DND-41 (cell line): ENCODE results near the gene VCPKMT.

ENCODE experiments used
- ATAC-seq: fragments of 200-7000 bp; cut with Tn5 transposase; 3 replicates; pipeline ENCODE4 v1.9.1; 2021; ENCODE audit warnings: low read depth; ENCODE audit not compliant: insufficient read depth
- DNase-seq: peaks from one replicate; pipeline ENCODE4 v3.0.0-alpha.2; 2020
- H2AFZ ChIP-seq: 2 replicates; pipeline ENCODE4 v1.6.0; 2012; ENCODE audit warnings: low read depth, low read length
- H3K27ac ChIP-seq: 2 replicates; pipeline ENCODE4 v1.5.1; 2012; ENCODE audit warnings: low read length, inconsistent platforms
- H3K27me3 ChIP-seq: fragments of 200-600 bp; sonication (generic); 2 replicates; pipeline ENCODE4 v1.6.0; 2012; ENCODE audit warnings: low read length, mild to moderate bottlenecking, inconsistent platforms; ENCODE audit not compliant: insufficient read depth, poor library complexity
- H3K36me3 ChIP-seq: 2 replicates; pipeline ENCODE4 v1.5.1; 2012; ENCODE audit warnings: low read length, inconsistent platforms; ENCODE audit not compliant: insufficient read depth
- H3K4me1 ChIP-seq: 2 replicates; pipeline ENCODE4 v1.5.1; 2012; ENCODE audit warnings: mild to moderate bottlenecking, low read length; ENCODE audit not compliant: insufficient read depth
- H3K4me2 ChIP-seq: 2 replicates; pipeline ENCODE4 v1.6.0; 2012; ENCODE audit warnings: mild to moderate bottlenecking, moderate library complexity, low read length, inconsistent platforms; ENCODE audit not compliant: insufficient read depth
- H3K4me3 ChIP-seq, 2 experiments: fragments of 200-600 bp in 1 of 2; shearing (Covaris generic) in 1 of 2; 2 replicates each; pipeline ENCODE4 v1.5.1; 2012 to 2016; ENCODE audit warnings: inconsistent platforms in 2 of 2, low read length in 2 of 2, mild to moderate bottlenecking in 2 of 2, low read depth in 1 of 2, moderate library complexity in 1 of 2
- H3K79me2 ChIP-seq: 2 replicates; pipeline ENCODE4 v1.6.0; 2012; ENCODE audit warnings: low read length, inconsistent platforms; ENCODE audit not compliant: insufficient read depth
- H3K9ac ChIP-seq: 2 replicates; pipeline ENCODE4 v1.6.0; 2012; ENCODE audit warnings: low read depth, mild to moderate bottlenecking, inconsistent platforms, low read length, moderate library complexity
- H3K9me3 ChIP-seq: 2 replicates; pipeline ENCODE4 v1.5.1; 2012; ENCODE audit warnings: low read length, moderate library complexity, mild to moderate bottlenecking, inconsistent platforms; ENCODE audit not compliant: insufficient read depth, severe bottlenecking
- H4K20me1 ChIP-seq: 2 replicates; pipeline ENCODE4 v1.6.0; 2012; ENCODE audit warnings: low read length; ENCODE audit not compliant: insufficient read depth
- EZH2 ChIP-seq: IDR thresholded peaks from 3 replicates; pipeline ENCODE4 v1.6.1; 2012; ENCODE audit warnings: borderline replicate concordance, low read depth, mild to moderate bottlenecking, moderate library complexity, low read length, inconsistent platforms; ENCODE audit not compliant: severe bottlenecking
- TF ChIP-seq, protein P1 (sequence below): IDR thresholded peaks from 2 replicates; pipeline ENCODE4 v1.5.1; 2012; ENCODE audit warnings: borderline replicate concordance, low read length, moderate library complexity, mild to moderate bottlenecking; ENCODE audit not compliant: poor library complexity, severe bottlenecking; ENCODE audit errors: extremely low read depth

The VCPKMT gene

DNA sequence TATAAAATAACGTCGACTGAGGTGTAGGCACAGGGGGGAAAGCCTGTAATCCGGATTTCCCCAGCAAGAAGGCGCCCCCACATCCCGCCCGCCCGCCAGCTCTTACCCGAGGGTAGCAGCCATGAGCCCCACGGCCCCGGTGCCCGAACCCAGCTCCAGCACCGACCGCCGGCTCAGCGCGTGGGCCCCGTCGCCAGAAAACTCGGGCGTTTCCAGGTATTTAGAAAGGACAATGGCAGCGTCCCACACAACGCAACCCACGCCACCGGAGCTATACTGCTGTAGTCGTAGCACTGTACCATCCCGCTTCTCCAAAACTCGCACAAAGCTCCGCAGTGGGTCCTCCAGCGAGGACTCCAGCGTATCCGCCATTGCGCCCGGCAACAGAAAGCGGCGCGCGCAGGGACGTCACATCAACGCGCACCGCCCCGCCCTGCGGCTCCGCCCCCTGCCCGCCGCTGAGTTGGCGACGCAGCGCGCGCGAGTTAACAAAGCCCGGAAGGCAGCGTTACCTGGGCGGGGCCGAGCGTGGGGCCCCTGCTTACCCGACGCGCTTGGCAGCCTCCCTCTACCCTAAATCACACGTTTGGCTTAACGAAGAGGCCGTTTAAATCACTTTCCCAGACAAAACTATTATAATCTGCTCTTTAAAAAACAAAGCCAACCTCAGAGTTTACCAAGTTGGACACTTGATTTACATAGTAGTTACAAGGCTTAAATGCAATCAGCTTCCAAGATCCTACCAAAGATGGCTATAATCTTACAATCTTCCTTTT is at the start of gene VCPKMT:
Gene VCPKMT, minus strand, starts transcription at position 392 of the 776 bp plus-strand sequence. Its CDS starts 20 bp downstream, at position 372.
- Histone ChIP-seq H4K20me1 (0 out of 2 replicates have a peak, but pooled peaks cover 5% of the 10 kb centered on the region), H3K27me3 (no peaks in the 10 kb centered on the region), H3K4me3 (peak within 1 kb of the TSS; percentile 94 to 99), H3K4me1 (peaks cover 26% of the 10 kb centered on the region), H3K79me2 (peaks cover 34% of the 10 kb centered on the region), H3K9ac (peak within 1 kb of the TSS; percentile 78), H3K27ac (peak within 1 kb of the TSS; percentile 92), H2AFZ (peak within 1 kb of the TSS; percentile 97), H3K4me2 (peak within 1 kb of the TSS; percentile 90), H3K36me3 (peaks cover 38% of the 10 kb centered on the region), H3K9me3 (no peaks in the 10 kb centered on the region)
- ATAC-seq (peak; percentile 98), DNase-seq (peak; percentile 96)
- TF ChIP-seq, protein P1, sequence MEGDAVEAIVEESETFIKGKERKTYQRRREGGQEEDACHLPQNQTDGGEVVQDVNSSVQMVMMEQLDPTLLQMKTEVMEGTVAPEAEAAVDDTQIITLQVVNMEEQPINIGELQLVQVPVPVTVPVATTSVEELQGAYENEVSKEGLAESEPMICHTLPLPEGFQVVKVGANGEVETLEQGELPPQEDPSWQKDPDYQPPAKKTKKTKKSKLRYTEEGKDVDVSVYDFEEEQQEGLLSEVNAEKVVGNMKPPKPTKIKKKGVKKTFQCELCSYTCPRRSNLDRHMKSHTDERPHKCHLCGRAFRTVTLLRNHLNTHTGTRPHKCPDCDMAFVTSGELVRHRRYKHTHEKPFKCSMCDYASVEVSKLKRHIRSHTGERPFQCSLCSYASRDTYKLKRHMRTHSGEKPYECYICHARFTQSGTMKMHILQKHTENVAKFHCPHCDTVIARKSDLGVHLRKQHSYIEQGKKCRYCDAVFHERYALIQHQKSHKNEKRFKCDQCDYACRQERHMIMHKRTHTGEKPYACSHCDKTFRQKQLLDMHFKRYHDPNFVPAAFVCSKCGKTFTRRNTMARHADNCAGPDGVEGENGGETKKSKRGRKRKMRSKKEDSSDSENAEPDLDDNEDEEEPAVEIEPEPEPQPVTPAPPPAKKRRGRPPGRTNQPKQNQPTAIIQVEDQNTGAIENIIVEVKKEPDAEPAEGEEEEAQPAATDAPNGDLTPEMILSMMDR: no peak
- no peak for TF ChIP-seq EZH2

DNA sequence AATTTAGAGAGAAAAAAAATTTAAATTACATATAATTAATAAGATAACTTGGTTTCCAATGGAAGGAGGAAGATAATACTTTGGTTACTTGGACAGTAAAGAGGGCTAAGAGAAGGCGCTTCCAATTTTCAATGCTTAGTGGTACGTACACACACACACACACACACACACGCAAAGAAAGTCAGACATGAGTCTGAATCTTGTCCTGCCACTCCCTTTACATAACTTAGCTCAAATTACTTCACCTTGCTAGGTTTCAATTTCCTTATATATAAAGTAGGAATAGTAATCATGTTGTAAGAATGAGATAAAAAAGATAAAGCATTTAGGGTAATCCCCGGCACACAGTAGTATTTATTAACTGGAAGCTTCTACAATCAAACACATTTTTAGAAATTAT is 39.7 kb upstream of the VCPKMT start:
- no peak for ATAC-seq
- peaks cover 43% of the 10 kb centered on the region for H3K36me3 ChIP-seq

DNA sequence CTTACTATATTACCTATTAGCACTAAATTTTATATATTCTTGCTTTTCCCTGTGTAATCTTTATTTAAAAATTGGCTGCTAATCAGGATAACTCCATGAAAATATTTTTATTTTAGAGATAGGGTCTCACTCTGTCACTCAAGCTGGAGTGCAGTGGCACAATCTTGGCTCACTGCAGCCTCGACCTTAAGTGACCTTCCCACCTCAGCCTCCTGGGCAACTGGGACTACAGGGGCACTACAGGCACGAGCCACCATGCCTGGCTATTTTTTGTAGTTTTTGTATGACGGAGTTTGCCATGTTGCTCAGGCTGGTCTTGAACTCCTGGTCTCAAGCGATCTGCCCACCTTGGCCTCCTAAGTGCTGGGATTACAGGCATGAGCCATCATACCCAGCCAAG is 32.4 kb upstream of the VCPKMT start:
- H3K27ac ChIP-seq: no peak overlapping the region
- no peak overlapping the region for H2AFZ ChIP-seq
- H4K20me1 ChIP-seq: no peaks in the 10 kb centered on the region
- ATAC-seq: no peak
- H3K79me2 ChIP-seq: no peaks in the 10 kb centered on the region
- no peaks in the 10 kb centered on the region for H3K4me1 ChIP-seq
- no peaks in the 10 kb centered on the region for H3K27me3 ChIP-seq
- TF ChIP-seq, protein P1: no peak
- TF ChIP-seq EZH2: no peak
- no peak overlapping the region for H3K4me3 ChIP-seq
- H3K9me3 ChIP-seq: no peaks in the 10 kb centered on the region
- no peak overlapping the region for H3K4me2 ChIP-seq
- H3K36me3 ChIP-seq: peaks cover 28% of the 10 kb centered on the region
- no peak for DNase-seq
- H3K9ac ChIP-seq: no peak overlapping the region

More for the DNA sequence above, 39.7 kb upstream of the VCPKMT start:
- no peak overlapping the region for H3K4me3 ChIP-seq
- H3K79me2 ChIP-seq: no peaks in the 10 kb centered on the region
- no peaks in the 10 kb centered on the region for H3K27me3 ChIP-seq
- H3K9ac ChIP-seq: no peak overlapping the region
- no peak for TF ChIP-seq EZH2
- TF ChIP-seq, protein P1: no peak
- no peak overlapping the region for H3K4me2 ChIP-seq
- no peak overlapping the region for H2AFZ ChIP-seq
- DNase-seq: no peak
- H3K4me1 ChIP-seq: no peaks in the 10 kb centered on the region
- H3K9me3 ChIP-seq: no peaks in the 10 kb centered on the region
- no peaks in the 10 kb centered on the region for H4K20me1 ChIP-seq
- H3K27ac ChIP-seq: no peak overlapping the region
